HL-60 (cell line): Measurements from ENCODE around the gene C2orf80.

Experiments used
- DNase-seq, 2 experiments: peaks; one replicate each; pipeline ENCODE4 v3.0.0-alpha.2; 2010 to 2020; ENCODE audit warnings: low read depth in 1 of 2, low spot score in 1 of 2
- H3K27ac ChIP-seq: fragments of 250-450 bp; sonication (Bioruptor Pico); replicated peaks from 2 replicates; pipeline ENCODE4 v1.5.1; 2020; ENCODE audit warnings: mild to moderate bottlenecking, moderate library complexity
- H3K27me3 ChIP-seq: fragments of 250-450 bp; sonication (Bioruptor Pico); 2 replicates; pipeline ENCODE4 v1.5.1; 2021; ENCODE audit warnings: mild to moderate bottlenecking, moderate library complexity; ENCODE audit not compliant: insufficient read depth, poor library complexity, severe bottlenecking
- H3K4me3 ChIP-seq: replicated peaks from 2 replicates; pipeline ENCODE4 v1.5.1; 2011; ENCODE audit warnings: mild to moderate bottlenecking, control low read depth, low read length; ENCODE audit not compliant: insufficient read depth
- CTCF ChIP-seq: IDR thresholded peaks from one replicate; pipeline ENCODE4 v1.5.1; 2011; ENCODE audit warnings: low read length, control low read depth, inconsistent platforms; ENCODE audit not compliant: insufficient read depth
- GABPA ChIP-seq: IDR thresholded peaks from 2 replicates; pipeline ENCODE4 v1.6.1; 2012; ENCODE audit warnings: low read depth
- POLR2AphosphoS5 ChIP-seq: IDR thresholded peaks from 2 replicates; pipeline ENCODE4 v1.6.1; 2012; ENCODE audit warnings: low read depth
- REST ChIP-seq: IDR thresholded peaks from 2 replicates; pipeline ENCODE4 v1.6.1; 2012; ENCODE audit warnings: low read depth; ENCODE audit not compliant: insufficient replicate concordance
- SPI1 ChIP-seq: IDR thresholded peaks from 2 replicates; pipeline ENCODE4 v1.6.1; 2012; ENCODE audit warnings: low read depth, mild to moderate bottlenecking, borderline replicate concordance

Gene C2orf80

GRCh38 chr2:208147008-208147407 is 42.8 kb downstream of the C2orf80 start:
- Histone ChIP-seq H3K4me3 (no peak overlapping the region), H3K27me3 (no peaks in the 10 kb centered on the region), H3K27ac (no peak overlapping the region)
- DNase-seq = no peak
- no peak for TF ChIP-seq GABPA
- no peak for TF ChIP-seq SPI1
- TF ChIP-seq CTCF = no peak
- TF ChIP-seq POLR2AphosphoS5 = no peak
- TF ChIP-seq REST = peak; percentile 52

- TF ChIP-seq CTCF (no peak), GABPA (no peak), SPI1 (no peak), POLR2AphosphoS5 (no peak), REST (no peak)
- H3K27ac ChIP-seq = no peak within 1 kb of the TSS
- no peak within 1 kb of the TSS for H3K4me3 ChIP-seq
- H3K27me3 ChIP-seq = no peaks in the 10 kb centered on the region
- no peak for DNase-seq
Observed at GRCh38 chr2:208146006-208146405, 43.8 kb downstream of the C2orf80 start, which contains the start of gene CRYGB. Gene CRYGB, minus strand, starts transcription at chr2:208146158. Its CDS starts 38 bp downstream, at chr2:208146120.

GRCh38 chr2:208142925-208143799 is 46.7 kb downstream of the C2orf80 start:
- H3K27ac ChIP-seq = no peak overlapping the region

More at GRCh38 chr2:208142925-208143799, 46.7 kb downstream of the C2orf80 start:
- Histone ChIP-seq H3K4me3 (no peak overlapping the region), H3K27me3 (no peaks in the 10 kb centered on the region)
- no peak for DNase-seq
- TF ChIP-seq CTCF (no peak), GABPA (no peak), REST (no peak), POLR2AphosphoS5 (no peak), SPI1 (no peak)
